Measurements from ENCODE around the gene STEAP1B. TPM values are rescaled to one million over a fixed set of nuclear protein-coding genes. Genes with fewer than 3 reads are reported as not detected.

The STEAP1B gene
- polyA plus RNA-seq, 1 experiment = 1.4 TPM

- ChIA-PET POLR2A (no interaction called here), CTCF (interaction anchor here (0.7 kb wide), 1 partner anchor 28 kb away, joined by 3 read pairs; no protein-coding TSS in a partner anchor)
- TF ChIP-seq, protein P1, sequence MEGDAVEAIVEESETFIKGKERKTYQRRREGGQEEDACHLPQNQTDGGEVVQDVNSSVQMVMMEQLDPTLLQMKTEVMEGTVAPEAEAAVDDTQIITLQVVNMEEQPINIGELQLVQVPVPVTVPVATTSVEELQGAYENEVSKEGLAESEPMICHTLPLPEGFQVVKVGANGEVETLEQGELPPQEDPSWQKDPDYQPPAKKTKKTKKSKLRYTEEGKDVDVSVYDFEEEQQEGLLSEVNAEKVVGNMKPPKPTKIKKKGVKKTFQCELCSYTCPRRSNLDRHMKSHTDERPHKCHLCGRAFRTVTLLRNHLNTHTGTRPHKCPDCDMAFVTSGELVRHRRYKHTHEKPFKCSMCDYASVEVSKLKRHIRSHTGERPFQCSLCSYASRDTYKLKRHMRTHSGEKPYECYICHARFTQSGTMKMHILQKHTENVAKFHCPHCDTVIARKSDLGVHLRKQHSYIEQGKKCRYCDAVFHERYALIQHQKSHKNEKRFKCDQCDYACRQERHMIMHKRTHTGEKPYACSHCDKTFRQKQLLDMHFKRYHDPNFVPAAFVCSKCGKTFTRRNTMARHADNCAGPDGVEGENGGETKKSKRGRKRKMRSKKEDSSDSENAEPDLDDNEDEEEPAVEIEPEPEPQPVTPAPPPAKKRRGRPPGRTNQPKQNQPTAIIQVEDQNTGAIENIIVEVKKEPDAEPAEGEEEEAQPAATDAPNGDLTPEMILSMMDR (IDR thresholded peaks at IDR 0.05; ENCODE audit: insufficient read depth, low read depth, low read length) = no peak
- no peak overlapping the region for H3K4me3 ChIP-seq (ENCODE audit: low read depth, low read length)
- no peaks in the 10 kb centered on the region for H3K36me3 ChIP-seq (ENCODE audit: control insufficient read depth, insufficient read depth, low read length)
- no peak for DNase-seq (ENCODE audit: low read depth)
- H3K27me3 ChIP-seq (ENCODE audit: control insufficient read depth, insufficient read depth, low read length) = no peaks in the 10 kb centered on the region
Observed at GRCh38 chr7:22399546-22399945, 100.4 kb downstream of the STEAP1B start.

DNA sequence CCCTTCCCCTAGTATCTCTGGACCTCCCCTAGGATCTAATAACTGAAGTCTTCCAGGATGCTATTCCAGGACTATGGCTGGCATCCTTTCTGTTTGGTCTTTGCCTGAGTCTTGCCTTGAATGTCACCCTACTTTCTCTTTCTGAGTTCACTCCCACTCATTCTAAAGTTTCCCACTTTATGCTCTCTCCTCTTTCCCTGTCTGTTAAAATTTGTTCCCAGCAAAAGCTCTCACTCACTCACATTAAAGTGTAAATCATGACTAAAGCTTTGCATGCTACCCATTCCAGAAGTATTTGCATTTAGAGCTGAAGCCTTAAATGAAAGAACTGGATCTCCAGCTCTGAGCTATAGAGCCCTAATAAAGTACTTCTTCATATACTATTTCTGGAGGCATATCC is 100.9 kb downstream of the STEAP1B start:
- DNase-seq (ENCODE audit: low read depth) = no peak
- Histone ChIP-seq H3K4me3 (ENCODE audit: low read depth, low read length) (no peak overlapping the region), H3K36me3 (ENCODE audit: control insufficient read depth, insufficient read depth, low read length) (no peaks in the 10 kb centered on the region), H3K27me3 (ENCODE audit: control insufficient read depth, insufficient read depth, low read length) (no peaks in the 10 kb centered on the region)
- ChIA-PET POLR2A (no interaction called here), CTCF (interaction anchor here (0.7 kb wide), 1 partner anchor 28 kb away, joined by 3 read pairs; no protein-coding TSS in a partner anchor)
- TF ChIP-seq, protein P1 (IDR thresholded peaks at IDR 0.05; ENCODE audit: insufficient read depth, low read depth, low read length) = no peak

- ChIA-PET CTCF (interaction anchor here (1.2 kb wide), 1 partner anchor 9 kb away, joined by 4 read pairs; no protein-coding TSS in a partner anchor), POLR2A (no interaction called here)
- TF ChIP-seq, protein P1 (IDR thresholded peaks at IDR 0.05; ENCODE audit: insufficient read depth, low read depth, low read length) = no peak
- no peak for DNase-seq (ENCODE audit: low read depth)
- Histone ChIP-seq H3K36me3 (ENCODE audit: control insufficient read depth, insufficient read depth, low read length) (no peaks in the 10 kb centered on the region), H3K4me3 (ENCODE audit: low read depth, low read length) (no peak overlapping the region), H3K27me3 (ENCODE audit: control insufficient read depth, insufficient read depth, low read length) (no peaks in the 10 kb centered on the region)
Observed at GRCh38 chr7:22397981-22398380, 102.0 kb downstream of the STEAP1B start.

GRCh38 chr7:22395222-22395621 is 104.8 kb downstream of the STEAP1B start:
- Histone ChIP-seq H3K36me3 (ENCODE audit: control insufficient read depth, insufficient read depth, low read length) (no peaks in the 10 kb centered on the region), H3K27me3 (ENCODE audit: control insufficient read depth, insufficient read depth, low read length) (no peaks in the 10 kb centered on the region), H3K4me3 (ENCODE audit: low read depth, low read length) (no peak overlapping the region)
- ChIA-PET POLR2A (no interaction called here), CTCF (no interaction called here)
- TF ChIP-seq, protein P1 (IDR thresholded peaks at IDR 0.05; ENCODE audit: insufficient read depth, low read depth, low read length) = no peak
- DNase-seq (ENCODE audit: low read depth) = no peak

- Histone ChIP-seq H3K4me3 (ENCODE audit: low read depth, low read length) (no peak overlapping the region), H3K27me3 (ENCODE audit: control insufficient read depth, insufficient read depth, low read length) (no peaks in the 10 kb centered on the region), H3K36me3 (ENCODE audit: control insufficient read depth, insufficient read depth, low read length) (no peaks in the 10 kb centered on the region)
- TF ChIP-seq, protein P1 (IDR thresholded peaks at IDR 0.05; ENCODE audit: insufficient read depth, low read depth, low read length) = no peak
- DNase-seq (ENCODE audit: low read depth) = no peak
- CTCF ChIA-PET = interaction anchor here (0.6 kb wide), 1 partner anchor 193 kb away, joined by 3 read pairs; no protein-coding TSS in a partner anchor
- POLR2A ChIA-PET = no interaction called here
Observed at GRCh38 chr7:22394739-22395138, 105.2 kb downstream of the STEAP1B start.

Data from BJ (cell line).